OCI-LY3 (cell line): ENCODE data around the gene SMIM38.
"Not testable (repeated sequence)": the region's sequence is repeated elsewhere in the genome, so short reads cannot be mapped to it uniquely, and the experiment has no call there.

ENCODE experiments used
- CTCF ChIP-seq: fragments of 200-600, 300-600 bp; sonication (generic); IDR thresholded peaks from 2 replicates; pipeline ENCODE4 v1.5.1; 2014; ENCODE audit warnings: antibody characterized with exemption, low read length, low read depth
- EZH2phosphoT487 ChIP-seq: fragments of 200-600 bp; shearing (Covaris generic); IDR thresholded peaks from 2 replicates; pipeline ENCODE4 v1.6.1; 2018; ENCODE audit warnings: antibody characterized with exemption, mixed run types, low read depth

- not testable (repeated sequence) for TF ChIP-seq CTCF, EZH2phosphoT487
These were observed 21.6 kb upstream of the SMIM38 start for GRCh38 chr11:69134182-69134581.
